Prostate gland (tissue), 2 donors: Measurements from ENCODE around the gene PPFIA1. TPM values are rescaled to one million over a fixed set of nuclear protein-coding genes. Genes with fewer than 3 reads are reported as not detected.

Experiments
- DNase-seq: peaks from one replicate; pipeline ENCODE4 v3.0.0-alpha.2; 2019; ENCODE audit warnings: low spot score
- H3K27ac ChIP-seq, 2 donors: fragments of 200-600 bp; sonication (generic); 2 replicates each; pipeline ENCODE4 v1.5.1; 2017 to 2019
- H3K27me3 ChIP-seq: fragments of 200-600 bp; sonication (generic); replicated peaks from 2 replicates; pipeline ENCODE4 v1.5.1; 2019; ENCODE audit not compliant: insufficient read depth
- H3K36me3 ChIP-seq, 2 donors: fragments of 200-600 bp; sonication (generic); 1 replicate in 1 of 2; 2 replicates in 1 of 2; pipeline versions ENCODE4 v1.5.1 to v1.8.1; 2017 to 2019
- H3K4me1 ChIP-seq: fragments of 200-600 bp; sonication (generic); replicated peaks from 2 replicates; pipeline ENCODE4 v1.5.1; 2019
- H3K4me3 ChIP-seq, 2 donors: fragments of 200-600 bp; sonication (generic); 2 replicates each; pipeline ENCODE4 v1.5.1; 2017 to 2019
- H3K9me3 ChIP-seq: fragments of 200-600 bp; sonication (generic); 2 replicates; pipeline ENCODE4 v1.5.1; 2017
- POLR2A ChIP-seq: fragments of 450-650 bp; IDR thresholded peaks from one replicate; pipeline ENCODE4 v1.6.1; 2016; ENCODE audit warnings: antibody characterized with exemption, mild to moderate bottlenecking
- POLR2AphosphoS5 ChIP-seq: sonication (generic); formaldehyde crosslinking; IDR thresholded peaks from one replicate; pipeline ENCODE4 v1.6.1; 2017; ENCODE audit warnings: antibody characterized with exemption
- WGBS: methylation state at CpG from one replicate; pipeline ENCODE4 v1.1.5; 2018; 5-methylcytosine and 5-hydroxymethylcytosine counted together
- intact Hi-C: fragments of 100-400 bp; cut with DNase I; formaldehyde crosslinking; loops from one replicate; pipeline ENCODE4 v1.14.2; 2022
- total RNA-seq, 2 donors: library from RNA; depleted of rRNA; stranded (reverse); fragments of >200 nt; gene quantifications; one replicate each; pipeline ENCODE4 v1.1.0, GENCODE V29; 2016
- TF ChIP-seq, protein P1 (sequence below), 4 experiments: fragments of 200-600 bp in 2 of 4; fragments of 450-650 bp in 2 of 4; sonication (generic) in 2 of 4; IDR thresholded peaks; 1 replicate in 3 of 4; 2 replicates in 1 of 4; pipeline ENCODE4 v1.5.1; 2016 to 2019; ENCODE audit warnings: antibody characterized with exemption in 4 of 4, mild to moderate bottlenecking in 2 of 4, moderate library complexity in 2 of 4

PPFIA1 gene
- total RNA-seq, 2 donors from 2014 or later: 29.1 to 61.8 TPM

GRCh38 chr11:70341881-70342429 lies 71.5 kb downstream of the PPFIA1 start:
- intact Hi-C loops: no loop called here
- WGBS: 86% methylated on average over 15 of the region's 15 CpGs
- Histone ChIP-seq H3K9me3 (no peaks in the 10 kb centered on the region), H3K4me1 (no peaks in the 10 kb centered on the region), H3K4me3 (no peak overlapping the region), H3K36me3 (peaks cover 7 to 20% of the 10 kb centered on the region in 2 donors), H3K27ac (no peak overlapping the region), H3K27me3 (no peaks in the 10 kb centered on the region)
- DNase-seq: no peak
- TF ChIP-seq POLR2A: no peak
- no peak for TF ChIP-seq POLR2AphosphoS5
- TF ChIP-seq, protein P1, sequence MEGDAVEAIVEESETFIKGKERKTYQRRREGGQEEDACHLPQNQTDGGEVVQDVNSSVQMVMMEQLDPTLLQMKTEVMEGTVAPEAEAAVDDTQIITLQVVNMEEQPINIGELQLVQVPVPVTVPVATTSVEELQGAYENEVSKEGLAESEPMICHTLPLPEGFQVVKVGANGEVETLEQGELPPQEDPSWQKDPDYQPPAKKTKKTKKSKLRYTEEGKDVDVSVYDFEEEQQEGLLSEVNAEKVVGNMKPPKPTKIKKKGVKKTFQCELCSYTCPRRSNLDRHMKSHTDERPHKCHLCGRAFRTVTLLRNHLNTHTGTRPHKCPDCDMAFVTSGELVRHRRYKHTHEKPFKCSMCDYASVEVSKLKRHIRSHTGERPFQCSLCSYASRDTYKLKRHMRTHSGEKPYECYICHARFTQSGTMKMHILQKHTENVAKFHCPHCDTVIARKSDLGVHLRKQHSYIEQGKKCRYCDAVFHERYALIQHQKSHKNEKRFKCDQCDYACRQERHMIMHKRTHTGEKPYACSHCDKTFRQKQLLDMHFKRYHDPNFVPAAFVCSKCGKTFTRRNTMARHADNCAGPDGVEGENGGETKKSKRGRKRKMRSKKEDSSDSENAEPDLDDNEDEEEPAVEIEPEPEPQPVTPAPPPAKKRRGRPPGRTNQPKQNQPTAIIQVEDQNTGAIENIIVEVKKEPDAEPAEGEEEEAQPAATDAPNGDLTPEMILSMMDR (IDR thresholded peaks at IDR 0.05): no peak

GRCh38 chr11:70343636-70344035 lies 73.1 kb downstream of the PPFIA1 start:
- no peaks in the 10 kb centered on the region for H3K9me3 ChIP-seq
- intact Hi-C loops: no loop called here
- DNase-seq: no peak
- no peak overlapping the region for H3K4me3 ChIP-seq
- H3K4me1 ChIP-seq: no peaks in the 10 kb centered on the region
- peaks cover 7 to 15% of the 10 kb centered on the region in 2 donors for H3K36me3 ChIP-seq
- H3K27me3 ChIP-seq: no peaks in the 10 kb centered on the region
- no peak overlapping the region for H3K27ac ChIP-seq
- no peak for TF ChIP-seq POLR2A
- TF ChIP-seq POLR2AphosphoS5: no peak
- TF ChIP-seq, protein P1 (IDR thresholded peaks at IDR 0.05): no peak
- 83% methylated on average over 11 of the region's 11 CpGs for WGBS

DNA sequence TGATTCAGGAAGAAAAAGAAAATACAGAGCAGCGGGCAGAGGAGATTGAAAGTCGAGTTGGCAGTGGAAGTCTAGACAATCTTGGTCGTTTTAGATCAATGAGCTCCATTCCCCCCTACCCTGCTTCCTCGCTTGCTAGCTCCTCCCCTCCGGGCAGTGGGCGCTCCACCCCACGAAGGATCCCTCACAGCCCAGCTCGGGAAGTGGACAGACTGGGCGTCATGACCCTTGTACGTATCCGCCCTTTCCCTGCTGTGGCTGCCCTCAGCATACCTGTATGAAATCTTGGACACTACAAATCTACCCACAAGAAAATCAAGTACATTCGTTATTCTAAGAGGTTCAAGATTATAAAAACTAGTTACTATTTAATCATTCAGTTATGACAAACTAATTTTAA lies 77.7 kb downstream of the PPFIA1 start:
- no peak overlapping the region for H3K4me3 ChIP-seq
- DNase-seq: no peak
- no peak overlapping the region for H3K27ac ChIP-seq
- H3K9me3 ChIP-seq: no peaks in the 10 kb centered on the region
- no peaks in the 10 kb centered on the region for H3K27me3 ChIP-seq
- WGBS: 79% methylated on average over 12 of the region's 12 CpGs
- TF ChIP-seq, protein P1 (IDR thresholded peaks at IDR 0.05): no peak
- TF ChIP-seq POLR2A: no peak
- no peak for TF ChIP-seq POLR2AphosphoS5
- no peaks in the 10 kb centered on the region for H3K4me1 ChIP-seq
- intact Hi-C loops: no loop called here
- H3K36me3 ChIP-seq: peaks cover 7 to 12% of the 10 kb centered on the region in 2 donors

GRCh38 chr11:70348608-70349007 lies 78.1 kb downstream of the PPFIA1 start:
- DNase-seq: no peak
- intact Hi-C loops: no loop called here
- Histone ChIP-seq H3K4me1 (no peaks in the 10 kb centered on the region), H3K4me3 (no peak overlapping the region), H3K27ac (no peak overlapping the region), H3K9me3 (no peaks in the 10 kb centered on the region), H3K36me3 (peaks cover 4 to 7% of the 10 kb centered on the region in 2 donors), H3K27me3 (no peaks in the 10 kb centered on the region)
- 82% methylated on average over 1 of the region's 1 CpG for WGBS
- TF ChIP-seq POLR2A: no peak
- TF ChIP-seq, protein P1 (IDR thresholded peaks at IDR 0.05): no peak
- TF ChIP-seq POLR2AphosphoS5: no peak

DNA sequence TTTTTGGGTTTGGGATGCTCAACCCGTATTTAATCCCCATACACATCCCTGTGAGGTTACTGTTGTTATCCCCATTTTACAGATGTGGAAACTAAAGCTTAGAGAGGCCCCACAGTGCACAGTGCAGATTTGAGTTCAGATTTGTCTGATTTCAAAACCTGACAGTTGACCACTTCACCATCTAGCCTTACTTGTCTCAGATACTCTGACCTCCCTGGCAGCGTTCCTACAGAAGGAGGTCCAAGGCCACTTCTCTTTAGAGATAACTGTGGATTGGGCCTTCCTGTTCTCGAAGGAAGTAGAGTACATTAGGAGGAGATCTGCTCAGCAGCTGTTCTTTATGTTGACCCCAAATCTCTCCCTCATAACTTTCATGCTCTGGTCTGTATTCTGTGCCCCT lies 81.2 kb downstream of the PPFIA1 start:
- 92% methylated on average over 3 of the region's 3 CpGs for WGBS
- Histone ChIP-seq H3K36me3 (peaks cover 0 to 10% of the 10 kb centered on the region in 2 donors), H3K27ac (no peak overlapping the region)

More for the DNA sequence above, 81.2 kb downstream of the PPFIA1 start:
- Histone ChIP-seq H3K27me3 (no peaks in the 10 kb centered on the region), H3K4me1 (no peaks in the 10 kb centered on the region), H3K4me3 (no peak overlapping the region), H3K9me3 (no peaks in the 10 kb centered on the region)
- no peak for DNase-seq
- TF ChIP-seq POLR2A: no peak
- TF ChIP-seq, protein P1 (IDR thresholded peaks at IDR 0.05): no peak
- TF ChIP-seq POLR2AphosphoS5: no peak
- intact Hi-C loops: no loop called here
